Stomach (tissue), 9 donors: ENCODE results near the gene BACH1. TPM values are rescaled to one million over a fixed set of nuclear protein-coding genes. Genes with fewer than 3 reads are reported as not detected.

Experiments
- DNase-seq, 2 donors: peaks; one replicate each; pipeline versions ENCODE4 v3.0.0 to v3.0.0-alpha.2; 2013 to 2019
- H3K27ac ChIP-seq, 5 donors: fragments of 200-600 bp in 4 of 5; sonication (generic) in 4 of 5; one replicate each; pipeline ENCODE4 v1.5.1; 2013 to 2019; ENCODE audit warnings: mild to moderate bottlenecking in 1 of 5, moderate library complexity in 1 of 5
- H3K27me3 ChIP-seq, 3 donors: fragments of 200-600 bp; sonication (generic); one replicate each; pipeline ENCODE4 v1.5.1; 2017 to 2019; ENCODE audit warnings: mixed run types in 1 of 3
- H3K36me3 ChIP-seq, 4 donors: fragments of 200-600 bp; sonication (generic); 1 replicate in 3 of 4; 2 replicates in 1 of 4; pipeline ENCODE4 v1.5.1; 2016 to 2019
- H3K4me1 ChIP-seq, 4 donors: fragments of 200-600 bp; sonication (generic); one replicate each; pipeline ENCODE4 v1.5.1; 2016 to 2019
- H3K4me3 ChIP-seq, 4 donors: fragments of 200-600 bp; sonication (generic) in 3 of 4; one replicate each; pipeline ENCODE4 v1.5.1; 2016 to 2019; ENCODE audit warnings: mild to moderate bottlenecking in 1 of 4
- H3K9me3 ChIP-seq, 4 donors: fragments of 200-600 bp; sonication (generic); one replicate each; pipeline ENCODE4 v1.5.1; 2016 to 2019
- CTCF ChIP-seq, 7 experiments: fragments of 450-650 bp in 4 of 7; fragments of 200-600 bp in 3 of 7; sonication (generic) in 3 of 7; IDR thresholded peaks; one replicate each; pipeline ENCODE4 v1.5.1; 2016 to 2019; ENCODE audit warnings: antibody characterized with exemption in 7 of 7, control low read depth in 2 of 7, mild to moderate bottlenecking in 1 of 7
- EP300 ChIP-seq: sonication (generic); formaldehyde crosslinking; IDR thresholded peaks from one replicate; pipeline ENCODE4 v1.6.1; 2017; ENCODE audit warnings: antibody characterized with exemption
- POLR2A ChIP-seq, 4 donors: fragments of 450-650 bp; IDR thresholded peaks; one replicate each; pipeline ENCODE4 v1.6.1; 2016; ENCODE audit warnings: antibody characterized with exemption in 4 of 4, control low read depth in 2 of 4, mild to moderate bottlenecking in 1 of 4, moderate library complexity in 1 of 4
- POLR2AphosphoS5 ChIP-seq, 3 donors: sonication (generic); formaldehyde crosslinking; IDR thresholded peaks; one replicate each; pipeline ENCODE4 v1.6.1; 2016; ENCODE audit warnings: antibody characterized with exemption in 3 of 3
- WGBS, 5 donors: extraction: QIAGEN DNeasy Blood & Tissue Kit in 3 of 5; methylation state at CpG; one replicate each; pipeline versions ENCODE4 v1.1.5 to v1.1.7; 2013 to 2018; 5-methylcytosine and 5-hydroxymethylcytosine counted together
- intact Hi-C: fragments of 100-400 bp; cut with DNase I; formaldehyde crosslinking; loops from one replicate; pipeline ENCODE4 v1.15.1; 2023; ENCODE audit warnings: low total_unique reads
- polyA plus RNA-seq, 3 donors: library from polyadenylated mRNA; stranded (reverse); fragments of 200-250 nt; gene quantifications; one replicate each; pipeline ENCODE4 v1.2.3, GENCODE V29; 2013
- total RNA-seq, 5 donors: library from RNA; depleted of rRNA; stranded (reverse); fragments of >200 nt; gene quantifications; one replicate each; pipeline versions ENCODE4 v1.1.0 to v1.2.3, GENCODE V29; 2014 to 2016
- donor health status: healthy with polysubstance abuse.
- donor health status: Bipolar disorder and iron deficiency.
- donor health status: healthy.

BACH1 gene
- total and polyA plus RNA-seq, 8 donors: 4.2 to 107 (median 24.2) TPM

GRCh38 chr21:29261555-29262540 is 36.9 kb upstream of the BACH1 start:
- Histone ChIP-seq H3K27me3 (no peaks in the 10 kb centered on the region), H3K27ac (no peak overlapping the region), H3K9me3 (no peaks in the 10 kb centered on the region), H3K36me3 (no peaks in the 10 kb centered on the region), H3K4me1 (peaks cover 0 to 9% (median 0%) of the 10 kb centered on the region in 4 donors), H3K4me3 (no peak overlapping the region)
- TF ChIP-seq POLR2A (IDR thresholded peaks at IDR 0.05): no peak
- TF ChIP-seq EP300: no peak
- no peak for TF ChIP-seq CTCF (IDR thresholded peaks at IDR 0.05)
- no peak for TF ChIP-seq POLR2AphosphoS5 (IDR thresholded peaks at IDR 0.05)
- WGBS, 5 donors: 85 to 88% (median 87%) methylated on average over 7 of the region's 7 CpGs
- DNase-seq: no peak
- intact Hi-C loops: no loop called here

DNA sequence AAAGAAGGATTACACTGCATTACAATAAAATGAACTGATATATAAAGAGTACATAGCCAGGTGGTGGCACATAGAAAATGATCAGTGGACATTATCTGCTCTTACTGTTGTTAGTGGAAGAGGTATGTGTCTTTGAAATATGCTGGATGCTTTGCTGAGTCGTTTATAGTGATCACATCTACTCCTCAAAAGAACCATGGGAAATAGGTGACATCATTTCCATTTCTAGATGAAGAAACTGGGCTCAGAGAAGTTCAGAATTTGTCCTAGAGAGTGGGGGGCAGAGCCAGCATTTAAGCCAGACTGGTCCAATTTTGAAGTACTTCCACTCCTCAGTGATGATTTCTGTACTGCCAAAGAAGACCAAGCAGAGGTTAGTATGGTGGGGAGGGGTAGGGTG is 34.0 kb upstream of the BACH1 start:
- 49 to 71% (median 60%) methylated on average over 1 of the region's 1 CpG for WGBS, 5 donors
- Histone ChIP-seq H3K4me1 (no peaks in the 10 kb centered on the region), H3K9me3 (no peaks in the 10 kb centered on the region), H3K27me3 (no peaks in the 10 kb centered on the region), H3K36me3 (no peaks in the 10 kb centered on the region), H3K27ac (no peak overlapping the region), H3K4me3 (no peak overlapping the region)
- intact Hi-C loops: no loop called here
- no peak for DNase-seq
- no peak for TF ChIP-seq POLR2A (IDR thresholded peaks at IDR 0.05)
- no peak for TF ChIP-seq CTCF (IDR thresholded peaks at IDR 0.05)
- TF ChIP-seq EP300: no peak
- no peak for TF ChIP-seq POLR2AphosphoS5 (IDR thresholded peaks at IDR 0.05)

DNA sequence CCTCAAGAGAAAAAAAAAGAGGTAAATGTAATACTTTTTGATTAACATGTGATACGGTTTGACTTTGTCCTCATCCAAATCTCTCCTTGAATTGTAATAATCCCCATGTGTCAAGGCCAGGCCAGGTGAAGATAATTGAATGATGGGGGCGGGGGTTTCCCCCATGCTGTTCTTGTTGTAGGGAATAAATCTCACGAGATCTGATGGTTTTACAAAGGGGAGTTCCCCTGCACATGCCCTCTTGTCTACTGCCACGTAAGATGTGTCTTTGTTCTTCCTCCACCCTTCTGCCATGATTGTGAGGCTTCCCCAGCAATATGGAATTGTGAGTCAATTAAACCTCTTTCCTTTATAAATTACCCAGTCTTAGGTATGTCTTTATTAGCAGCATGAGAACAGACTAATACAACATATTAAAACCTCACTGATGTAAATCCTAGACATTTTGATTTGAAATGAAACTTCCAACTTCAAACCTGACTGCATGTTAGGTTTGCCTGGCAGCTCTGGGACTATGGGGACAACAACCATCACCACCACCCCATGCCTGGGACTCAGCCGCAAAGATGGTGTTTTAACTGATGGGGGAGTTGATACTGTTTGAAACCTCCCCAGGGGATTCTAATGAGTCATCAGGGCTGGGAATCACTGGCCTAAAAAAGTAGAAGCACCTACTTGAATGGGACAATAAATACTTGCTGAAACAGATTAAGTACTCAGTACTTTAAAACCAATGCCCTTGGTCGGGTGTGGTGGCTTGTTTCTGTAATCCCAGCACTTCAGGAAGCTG is 32.8 kb upstream of the BACH1 start:
- no peak overlapping the region for H3K27ac ChIP-seq
- no peak for DNase-seq
- H3K4me3 ChIP-seq: no peak overlapping the region
- H3K4me1 ChIP-seq: no peaks in the 10 kb centered on the region
- WGBS, 5 donors: 72 to 81% (median 80%) methylated on average over 6 of the region's 6 CpGs
- TF ChIP-seq POLR2A (IDR thresholded peaks at IDR 0.05) (no peak), CTCF (IDR thresholded peaks at IDR 0.05) (no peak), POLR2AphosphoS5 (IDR thresholded peaks at IDR 0.05) (no peak), EP300 (no peak)
- no peaks in the 10 kb centered on the region for H3K27me3 ChIP-seq
- intact Hi-C loops: no loop called here
- no peaks in the 10 kb centered on the region for H3K36me3 ChIP-seq
- no peaks in the 10 kb centered on the region for H3K9me3 ChIP-seq

DNA sequence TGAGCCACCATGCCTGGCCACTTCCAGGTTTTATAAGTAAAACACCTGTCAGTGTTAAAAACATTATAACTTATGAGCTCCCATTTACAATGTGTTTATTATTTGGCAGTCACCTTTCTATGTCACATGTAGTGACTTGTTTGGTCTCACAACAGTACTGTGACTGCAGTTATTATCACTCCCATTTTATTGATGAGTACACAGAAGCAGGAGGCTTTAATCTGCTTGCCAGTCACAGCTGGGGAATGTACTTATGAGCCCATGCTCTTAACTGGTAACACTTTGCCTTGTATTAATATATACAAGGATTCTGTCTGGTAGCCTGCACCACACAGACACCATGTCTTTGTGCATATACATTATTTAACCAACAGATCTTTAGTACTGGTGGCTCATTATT is 31.1 kb upstream of the BACH1 start:
- intact Hi-C loops: no loop called here
- no peak overlapping the region for H3K27ac ChIP-seq
- H3K4me1 ChIP-seq: no peaks in the 10 kb centered on the region
- H3K4me3 ChIP-seq: no peak overlapping the region
- no peaks in the 10 kb centered on the region for H3K9me3 ChIP-seq
- DNase-seq: no peak
- H3K27me3 ChIP-seq: no peaks in the 10 kb centered on the region
- TF ChIP-seq POLR2A (IDR thresholded peaks at IDR 0.05) (no peak), EP300 (no peak), CTCF (IDR thresholded peaks at IDR 0.05) (no peak), POLR2AphosphoS5 (IDR thresholded peaks at IDR 0.05) (no peak)
- H3K36me3 ChIP-seq: no peaks in the 10 kb centered on the region
